H9 (cell line): Measurements from ENCODE around the gene FNDC3B. TPM values are rescaled to one million over a fixed set of nuclear protein-coding genes. Genes with fewer than 3 reads are reported as not detected.

Experiments
- DNase-seq: peaks from one replicate; pipeline ENCODE4 v3.0.0-alpha.2; 2017
- H2AFZ ChIP-seq: one replicate; pipeline ENCODE4 v1.6.1; 2013; ENCODE audit warnings: mild to moderate bottlenecking, low read length, control low read depth, moderate library complexity
- H2AK5ac ChIP-seq: 2 replicates; pipeline ENCODE4 v1.6.1; 2013; ENCODE audit warnings: low read length, control low read depth, mixed read lengths; ENCODE audit not compliant: insufficient read length
- H2BK120ac ChIP-seq: one replicate; pipeline ENCODE4 v1.6.1; 2013; ENCODE audit warnings: low read depth, mild to moderate bottlenecking, low read length, control low read depth, inconsistent platforms; ENCODE audit not compliant: poor library complexity, severe bottlenecking
- H2BK12ac ChIP-seq: 2 replicates; pipeline ENCODE4 v1.6.1; 2013; ENCODE audit warnings: low read length, control low read depth, mixed read lengths, low read depth; ENCODE audit not compliant: insufficient read length
- H2BK15ac ChIP-seq: 2 replicates; pipeline ENCODE4 v1.6.1; 2013; ENCODE audit warnings: low read depth, low read length, control low read depth
- H2BK20ac ChIP-seq: one replicate; pipeline ENCODE4 v1.6.1; 2013; ENCODE audit warnings: low read depth, mild to moderate bottlenecking, low read length, control low read depth, inconsistent platforms; ENCODE audit not compliant: poor library complexity, severe bottlenecking
- H2BK5ac ChIP-seq: 2 replicates; pipeline ENCODE4 v1.6.1; 2013; ENCODE audit warnings: low read length, control low read depth, mixed read lengths; ENCODE audit not compliant: insufficient read length
- H3K14ac ChIP-seq: 2 replicates; pipeline ENCODE4 v1.6.1; 2013; ENCODE audit warnings: low read length, control low read depth; ENCODE audit not compliant: insufficient read depth
- H3K18ac ChIP-seq: 2 replicates; pipeline ENCODE4 v1.6.1; 2013; ENCODE audit warnings: low read depth, mild to moderate bottlenecking, mixed read lengths, low read length, control low read depth; ENCODE audit not compliant: insufficient read length
- H3K23ac ChIP-seq: 2 replicates; pipeline ENCODE4 v1.6.1; 2013; ENCODE audit warnings: low read length, control low read depth, mixed read lengths, low read depth; ENCODE audit not compliant: insufficient read length
- H3K23me2 ChIP-seq: 2 replicates; pipeline ENCODE4 v1.6.1; 2013; ENCODE audit warnings: low read depth, mild to moderate bottlenecking, mixed read lengths, low read length, control low read depth; ENCODE audit not compliant: insufficient read length, poor library complexity, severe bottlenecking
- H3K27ac ChIP-seq: 2 replicates; pipeline ENCODE4 v1.5.1; 2013; ENCODE audit warnings: low read length, control low read depth, mixed read lengths, low read depth; ENCODE audit not compliant: insufficient read length
- H3K27me3 ChIP-seq: 2 replicates; pipeline ENCODE4 v1.6.1; 2013; ENCODE audit warnings: low read length, control low read depth, inconsistent platforms; ENCODE audit not compliant: insufficient read depth
- H3K4ac ChIP-seq: 2 replicates; pipeline ENCODE4 v1.6.1; 2013; ENCODE audit warnings: low read depth, mild to moderate bottlenecking, control low read depth, inconsistent platforms, low read length, moderate library complexity
- H3K4me1 ChIP-seq: 2 replicates; pipeline ENCODE4 v1.6.1; 2013; ENCODE audit warnings: low read length, control low read depth, inconsistent platforms; ENCODE audit not compliant: insufficient read depth
- H3K4me2 ChIP-seq: 2 replicates; pipeline ENCODE4 v1.6.1; 2013; ENCODE audit warnings: low read length, control low read depth, mixed read lengths; ENCODE audit not compliant: insufficient read length, insufficient read depth
- H3K56ac ChIP-seq: 2 replicates; pipeline ENCODE4 v1.6.1; 2013; ENCODE audit warnings: low read depth, mild to moderate bottlenecking, mixed read lengths, low read length, control low read depth; ENCODE audit not compliant: insufficient read length
- H3K79me1 ChIP-seq: 2 replicates; pipeline ENCODE4 v1.6.1; 2013; ENCODE audit warnings: low read depth, mild to moderate bottlenecking, moderate library complexity, low read length, control low read depth, inconsistent platforms; ENCODE audit not compliant: insufficient read depth, poor library complexity, severe bottlenecking
- H3K79me2 ChIP-seq: 2 replicates; pipeline ENCODE4 v1.6.1; 2013; ENCODE audit warnings: low read length, control low read depth, inconsistent platforms; ENCODE audit not compliant: insufficient read depth
- H3K9ac ChIP-seq: 2 replicates; pipeline ENCODE4 v1.6.1; 2013; ENCODE audit warnings: low read length, control low read depth, mixed read lengths; ENCODE audit not compliant: insufficient read length; ENCODE audit errors: extremely low read depth
- H3K9me3 ChIP-seq: one replicate; pipeline ENCODE4 v1.6.1; 2013; ENCODE audit warnings: low read depth, low read length, inconsistent platforms; ENCODE audit not compliant: control insufficient read depth
- H3T11ph ChIP-seq: one replicate; pipeline ENCODE4 v1.6.1; 2013; ENCODE audit warnings: mild to moderate bottlenecking, low read length, control low read depth, inconsistent platforms
- H4K20me1 ChIP-seq: one replicate; pipeline ENCODE4 v1.6.1; 2013; ENCODE audit not compliant: control insufficient read depth, insufficient read length, insufficient read depth
- H4K5ac ChIP-seq: 2 replicates; pipeline ENCODE4 v1.6.1; 2013; ENCODE audit warnings: low read depth, mild to moderate bottlenecking, mixed read lengths, low read length, control low read depth; ENCODE audit not compliant: insufficient read length
- H4K8ac ChIP-seq: replicated peaks from 2 replicates; pipeline ENCODE4 v1.6.1; 2013; ENCODE audit warnings: low read length, control low read depth, mixed read lengths, low read depth; ENCODE audit not compliant: insufficient read length
- H4K91ac ChIP-seq: 2 replicates; pipeline ENCODE4 v1.6.1; 2013; ENCODE audit warnings: low read depth, mild to moderate bottlenecking, moderate library complexity, mixed read lengths, low read length, control low read depth; ENCODE audit not compliant: insufficient read length
- H3K27ac Mint-ChIP-seq, 3 experiments: 2 replicates in 2 of 3; 3 replicates in 1 of 3; pipeline ENCODE4 v1.8.0; 2020 to 2021; ENCODE audit warnings: mixed read lengths in 3 of 3, mild to moderate bottlenecking in 1 of 3, moderate library complexity in 1 of 3
- H3K27me3 Mint-ChIP-seq: 2 replicates; pipeline ENCODE4 v1.8.0; 2021; ENCODE audit warnings: low read depth, mild to moderate bottlenecking, moderate library complexity, mixed read lengths
- H3K36me3 Mint-ChIP-seq, 3 experiments: 2 replicates in 2 of 3; 3 replicates in 1 of 3; pipeline ENCODE4 v1.8.0; 2020 to 2021; ENCODE audit warnings: low read depth in 3 of 3, mixed read lengths in 3 of 3; ENCODE audit not compliant: insufficient read depth in 1 of 3
- H3K4me1 Mint-ChIP-seq, 2 experiments: 2 replicates each; pipeline ENCODE4 v1.8.0; 2020; ENCODE audit warnings: mixed read lengths in 2 of 2
- H3K4me3 Mint-ChIP-seq, 2 experiments: 2 replicates in 1 of 2; 3 replicates in 1 of 2; pipeline ENCODE4 v1.8.0; 2020 to 2021; ENCODE audit warnings: mild to moderate bottlenecking in 2 of 2, mixed read lengths in 2 of 2, moderate library complexity in 1 of 2
- H3K9me3 Mint-ChIP-seq, 2 experiments: 2 replicates in 1 of 2; 3 replicates in 1 of 2; pipeline ENCODE4 v1.8.0; 2020; ENCODE audit warnings: mild to moderate bottlenecking in 2 of 2, mixed read lengths in 2 of 2, moderate library complexity in 1 of 2
- CTCF ChIP-seq: fragments of 200-600 bp; sonication (generic); conservative IDR thresholded peaks from 3 replicates; pipeline ENCODE4 v1.8.0; 2021; ENCODE audit warnings: antibody characterized with exemption, mild to moderate bottlenecking
- WGBS: extraction: QIAGEN DNeasy Blood & Tissue Kit; methylation state at CpG from one replicate; pipeline ENCODE4 v1.1.7; 2013; ENCODE audit warnings: missing lambda C conversion rate, low lambda C conversion rate, mixed read lengths; ENCODE audit not compliant: insufficient read length; ENCODE audit errors: extremely low coverage; 5-methylcytosine and 5-hydroxymethylcytosine counted together
- total RNA-seq: library from RNA; stranded (reverse); gene quantifications from 2 replicates; pipeline ENCODE4 v1.2.1, GENCODE V29; 2021

Gene FNDC3B
- total RNA-seq, 1 experiment from 2014 or later = 43.8 TPM

DNA sequence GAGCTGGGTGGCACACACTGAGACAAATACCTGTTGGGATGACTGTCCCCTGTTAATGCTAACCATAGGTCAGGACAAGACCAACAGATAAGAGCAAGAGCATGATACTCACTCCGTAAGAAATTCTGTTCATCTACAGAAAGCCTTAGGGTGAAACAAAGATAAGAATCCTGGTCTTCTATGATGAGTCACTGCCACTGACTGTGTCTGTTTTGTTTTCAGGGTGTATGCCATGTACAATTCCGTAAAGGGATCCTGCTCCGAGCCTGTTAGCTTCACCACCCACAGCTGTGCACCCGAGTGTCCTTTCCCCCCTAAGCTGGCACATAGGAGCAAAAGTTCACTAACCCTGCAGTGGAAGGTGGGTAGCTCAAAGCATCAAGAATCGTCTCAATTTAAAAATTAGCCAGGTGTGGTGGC, 267.8 kb downstream of the FNDC3B start:
- no peak for TF ChIP-seq CTCF
- Histone ChIP-seq H2BK5ac (no peak overlapping the region), H4K91ac (no peak overlapping the region), H3K14ac (no peak overlapping the region), H2BK15ac (no peak overlapping the region), H3K18ac (no peak overlapping the region), H3K79me1 (no peaks in the 10 kb centered on the region), H3K56ac (no peak overlapping the region), H2BK12ac (no peak overlapping the region), H4K8ac (no peak overlapping the region), H2BK20ac (no peak overlapping the region), H3K79me2 (no peaks in the 10 kb centered on the region), H3K4ac (no peak overlapping the region), H2AK5ac (no peak overlapping the region), H3T11ph (no peak overlapping the region), H3K27ac (no peak overlapping the region), H4K20me1 (no peaks in the 10 kb centered on the region), H4K5ac (no peak overlapping the region), H3K9ac (no peak overlapping the region), H3K4me1 (no peaks in the 10 kb centered on the region), H3K4me2 (no peak overlapping the region), H3K23ac (no peak overlapping the region), H3K23me2 (no peaks in the 10 kb centered on the region), H3K27me3 (no peaks in the 10 kb centered on the region), H2AFZ (no peak overlapping the region), H3K9me3 (no peaks in the 10 kb centered on the region), H2BK120ac (no peak overlapping the region)
- no peak for DNase-seq
- Mint-ChIP-seq H3K27ac (peak overlapping the region in 2 of 3 experiments; percentile 47 to 87; a peak in 1 of 7 replicates), H3K4me1 (peaks cover 11 to 15% of the 10 kb centered on the region in 2 experiments), H3K36me3 (peaks cover 19 to 41% (median 40%) of the 10 kb centered on the region in 3 experiments; a peak in 6 of 7 replicates), H3K27me3 (no peaks in the 10 kb centered on the region), H3K4me3 (no peak overlapping the region), H3K9me3 (no peaks in the 10 kb centered on the region)
- no CpG with 5 or more reads among the region's 5 CpGs for WGBS
